HepG2 (cell line): ENCODE data around the gene KLF6. TPM values are rescaled to one million over a fixed set of nuclear protein-coding genes. Genes with fewer than 3 reads are reported as not detected.

Source experiments
- ARID4A ChIP-seq: sonication (generic); formaldehyde crosslinking; IDR thresholded peaks from 2 replicates; pipeline ENCODE4 v1.5.0; 2020; ENCODE audit warnings: mild to moderate bottlenecking, missing genetic modification reagents, borderline replicate concordance
- ATF3 ChIP-seq: sonication (generic); formaldehyde crosslinking; IDR thresholded peaks from 2 replicates; pipeline ENCODE4 v1.4.0; 2020; ENCODE audit warnings: missing genetic modification reagents
- BRCA1 ChIP-seq: sonication (generic); formaldehyde crosslinking; IDR thresholded peaks from 2 replicates; pipeline ENCODE4 v1.4.0; 2020; ENCODE audit warnings: missing genetic modification reagents
- FOXP1 ChIP-seq, 2 experiments: fragments of 450-650 bp in 1 of 2; IDR thresholded peaks; 2 replicates each; pipeline ENCODE4 v1.6.1; 2017 to 2018; ENCODE audit warnings: antibody characterized with exemption in 1 of 2
- GLI4 ChIP-seq: sonication (generic); formaldehyde crosslinking; IDR thresholded peaks from 2 replicates; pipeline ENCODE4 v1.5.1; 2020; ENCODE audit warnings: missing genetic modification reagents, mild to moderate bottlenecking, moderate library complexity, borderline replicate concordance
- MAF1 ChIP-seq: sonication (generic); formaldehyde crosslinking; IDR thresholded peaks from 2 replicates; pipeline ENCODE4 v1.5.0; 2020; ENCODE audit warnings: missing genetic modification reagents, borderline replicate concordance
- MEIS2 ChIP-seq: sonication (generic); formaldehyde crosslinking; IDR thresholded peaks from 2 replicates; pipeline ENCODE4 v1.9.0; 2021; ENCODE audit warnings: mild to moderate bottlenecking, missing genetic modification reagents
- MTF1 ChIP-seq: sonication (generic); formaldehyde crosslinking; IDR thresholded peaks from 2 replicates; pipeline ENCODE4 v1.5.0; 2020; ENCODE audit warnings: missing genetic modification reagents
- NFKB2 ChIP-seq: sonication (generic); formaldehyde crosslinking; IDR thresholded peaks from 2 replicates; pipeline ENCODE4 v1.4.0; 2020; ENCODE audit warnings: missing genetic modification reagents, borderline replicate concordance
- POLR2G ChIP-seq: fragments of 200-400 bp; formaldehyde crosslinking; IDR thresholded peaks from 2 replicates; pipeline ENCODE4 v1.6.1; 2018; ENCODE audit warnings: mild to moderate bottlenecking, low read depth, low read length, moderate library complexity
- RARA ChIP-seq: IDR thresholded peaks from 2 replicates; pipeline ENCODE4 v1.6.1; 2016; ENCODE audit warnings: missing genetic modification reagents, missing compliant biosample characterization
- RARG ChIP-seq: sonication (generic); formaldehyde crosslinking; IDR thresholded peaks from 2 replicates; pipeline ENCODE4 v1.4.0; 2020; ENCODE audit warnings: low read depth, mild to moderate bottlenecking, missing genetic modification reagents
- SP2 ChIP-seq: sonication (generic); formaldehyde crosslinking; IDR thresholded peaks from 2 replicates; pipeline ENCODE4 v1.5.1; 2020; ENCODE audit warnings: mild to moderate bottlenecking, missing genetic modification reagents
- TSC22D2 ChIP-seq: sonication (generic); formaldehyde crosslinking; IDR thresholded peaks from 2 replicates; pipeline ENCODE4 v1.5.1; 2020; ENCODE audit warnings: missing genetic modification reagents, mild to moderate bottlenecking, borderline replicate concordance
- YEATS2 ChIP-seq: sonication (generic); formaldehyde crosslinking; IDR thresholded peaks from 2 replicates; pipeline ENCODE4 v1.4.0; 2020; ENCODE audit warnings: missing genetic modification reagents, borderline replicate concordance
- ZNF317 ChIP-seq: sonication (generic); formaldehyde crosslinking; IDR thresholded peaks from 2 replicates; pipeline ENCODE4 v1.5.0; 2020; ENCODE audit warnings: mild to moderate bottlenecking, missing genetic modification reagents
- ZNF430 ChIP-seq: sonication (generic); formaldehyde crosslinking; IDR thresholded peaks from 2 replicates; pipeline ENCODE4 v1.9.0; 2021; ENCODE audit warnings: mild to moderate bottlenecking, missing genetic modification reagents
- ZNF563 ChIP-seq: sonication (generic); formaldehyde crosslinking; IDR thresholded peaks from 2 replicates; pipeline ENCODE4 v1.8.0; 2022; ENCODE audit warnings: mild to moderate bottlenecking, moderate library complexity, missing genetic modification reagents
- ZNF607 ChIP-seq: sonication (generic); formaldehyde crosslinking; IDR thresholded peaks from 2 replicates; pipeline ENCODE4 v1.5.1; 2020; ENCODE audit warnings: missing genetic modification reagents, mild to moderate bottlenecking, borderline replicate concordance
- polyA plus RNA-seq, 8 experiments: library from polyadenylated mRNA; depleted of rRNA in 3 of 8; stranded (reverse) in 7 of 8; unstranded in 1 of 8; fragments of >200 nt; fragmentation: Illumina TruSeq in 4 of 8; extraction: Trizol in 4 of 8; gene quantifications; 2 replicates each; pipeline versions ENCODE4 v1.2.1 to v1.2.3, GENCODE V29; 2011 to 2016; ENCODE audit warnings: low read depth in 4 of 8, missing spikeins in 1 of 8, mixed read lengths in 1 of 8; ENCODE audit not compliant: insufficient read depth in 1 of 8
- total RNA-seq, 5 experiments: library from RNA; depleted of rRNA; stranded (reverse); fragments of >200 nt; fragmentation: Illumina TruSeq; extraction: Trizol; gene quantifications; 2 replicates each; pipeline ENCODE4 v1.2.3, GENCODE V29; 2016; ENCODE audit warnings: low read depth in 1 of 5
- TF ChIP-seq, protein P1 (sequence below): sonication (generic); formaldehyde crosslinking; IDR thresholded peaks from 2 replicates; pipeline ENCODE4 v1.5.0; 2020; ENCODE audit warnings: missing genetic modification reagents
- TF ChIP-seq, protein P2 (sequence below): sonication (generic); formaldehyde crosslinking; IDR thresholded peaks from 2 replicates; pipeline ENCODE4 v1.9.0; 2021; ENCODE audit warnings: missing genetic modification reagents, borderline replicate concordance
- TF ChIP-seq, protein P3 (sequence below): sonication (generic); formaldehyde crosslinking; IDR thresholded peaks from 2 replicates; pipeline ENCODE4 v1.5.0; 2020; ENCODE audit warnings: missing genetic modification reagents

The KLF6 gene
- total and polyA plus RNA-seq, 2 of the 13 experiments (the other 11 are each of a cell fraction or from before 2014, with no cell fraction given), result 27.0 to 71.9 TPM

DNA sequence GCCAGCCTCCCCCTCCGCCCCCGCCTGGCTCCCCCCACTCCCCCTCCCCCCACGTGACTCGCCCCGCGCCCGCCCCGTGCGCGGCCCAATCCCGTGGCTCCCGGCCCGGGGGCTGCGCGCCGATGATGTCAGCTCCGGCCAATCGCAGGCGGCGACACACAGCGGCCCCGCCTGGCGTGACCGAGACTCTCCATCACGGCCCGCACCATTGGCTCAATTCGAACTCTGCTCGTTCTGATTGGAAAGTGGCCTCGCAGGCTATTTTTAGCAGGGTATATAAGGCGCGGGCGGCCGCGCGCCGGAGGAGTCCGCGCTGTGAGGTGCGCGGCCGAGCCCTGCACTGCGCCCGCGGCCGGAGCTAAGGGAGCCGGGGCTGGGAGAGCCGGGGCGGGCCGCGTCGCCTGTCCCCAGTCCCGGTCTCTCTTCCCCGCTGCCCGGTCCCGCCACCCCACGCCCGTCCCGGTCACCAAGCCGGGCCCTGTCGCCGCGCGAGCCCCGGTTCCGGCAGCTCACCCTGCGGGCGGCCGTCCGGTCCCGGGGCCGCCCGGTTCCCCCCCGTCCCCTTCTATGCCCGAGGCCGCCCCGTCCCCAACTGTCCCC lies 342 bp upstream of the KLF6 start (continued):
- TF ChIP-seq FOXP1 (IDR thresholded peaks at IDR 0.05) (no peak), FOXP1 (CRISPR knock-in tag; IDR thresholded peaks at IDR 0.05) (no peak), POLR2G (peak; percentile 96), ZNF607 (0 out of 2 replicates have a peak, but pooled peaks have one; percentile 11), ZNF563 (peak; percentile 42; the same call in 1 of the 2 replicates), NFKB2 (peak; percentile 78; the same call in 1 of the 2 replicates), BRCA1 (CRISPR knock-in tag) (0 out of 2 replicates have a peak, but pooled peaks have one; percentile 60), ATF3 (CRISPR knock-in tag) (no peak), RARG (CRISPR knock-in tag) (no peak), MAF1 (CRISPR knock-in tag) (peak; percentile 47; the same call in 1 of the 2 replicates), MEIS2 (peak; percentile 80), ZNF430 (CRISPR knock-in tag) (peak; percentile 39; the same call in 1 of the 2 replicates), MTF1 (CRISPR knock-in tag) (0 out of 2 replicates have a peak, but pooled peaks have one; percentile 19), TSC22D2 (no peak), ZNF317 (CRISPR knock-in tag) (0 out of 2 replicates have a peak, but pooled peaks have one; percentile 6), RARA (0 out of 2 replicates have a peak, but pooled peaks have one; percentile 7), GLI4 (no peak), YEATS2 (CRISPR knock-in tag) (no peak), ARID4A (CRISPR knock-in tag) (no peak; the same call in 1 of the 2 replicates), SP2 (CRISPR knock-in tag) (peak; percentile 81)
- TF ChIP-seq, protein P1, sequence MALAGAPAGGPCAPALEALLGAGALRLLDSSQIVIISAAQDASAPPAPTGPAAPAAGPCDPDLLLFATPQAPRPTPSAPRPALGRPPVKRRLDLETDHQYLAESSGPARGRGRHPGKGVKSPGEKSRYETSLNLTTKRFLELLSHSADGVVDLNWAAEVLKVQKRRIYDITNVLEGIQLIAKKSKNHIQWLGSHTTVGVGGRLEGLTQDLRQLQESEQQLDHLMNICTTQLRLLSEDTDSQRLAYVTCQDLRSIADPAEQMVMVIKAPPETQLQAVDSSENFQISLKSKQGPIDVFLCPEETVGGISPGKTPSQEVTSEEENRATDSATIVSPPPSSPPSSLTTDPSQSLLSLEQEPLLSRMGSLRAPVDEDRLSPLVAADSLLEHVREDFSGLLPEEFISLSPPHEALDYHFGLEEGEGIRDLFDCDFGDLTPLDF, result peak; percentile 82
- TF ChIP-seq, protein P2, sequence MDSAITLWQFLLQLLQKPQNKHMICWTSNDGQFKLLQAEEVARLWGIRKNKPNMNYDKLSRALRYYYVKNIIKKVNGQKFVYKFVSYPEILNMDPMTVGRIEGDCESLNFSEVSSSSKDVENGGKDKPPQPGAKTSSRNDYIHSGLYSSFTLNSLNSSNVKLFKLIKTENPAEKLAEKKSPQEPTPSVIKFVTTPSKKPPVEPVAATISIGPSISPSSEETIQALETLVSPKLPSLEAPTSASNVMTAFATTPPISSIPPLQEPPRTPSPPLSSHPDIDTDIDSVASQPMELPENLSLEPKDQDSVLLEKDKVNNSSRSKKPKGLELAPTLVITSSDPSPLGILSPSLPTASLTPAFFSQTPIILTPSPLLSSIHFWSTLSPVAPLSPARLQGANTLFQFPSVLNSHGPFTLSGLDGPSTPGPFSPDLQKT, result peak; percentile 35; the same call in 1 of the 2 replicates
- TF ChIP-seq, protein P3, sequence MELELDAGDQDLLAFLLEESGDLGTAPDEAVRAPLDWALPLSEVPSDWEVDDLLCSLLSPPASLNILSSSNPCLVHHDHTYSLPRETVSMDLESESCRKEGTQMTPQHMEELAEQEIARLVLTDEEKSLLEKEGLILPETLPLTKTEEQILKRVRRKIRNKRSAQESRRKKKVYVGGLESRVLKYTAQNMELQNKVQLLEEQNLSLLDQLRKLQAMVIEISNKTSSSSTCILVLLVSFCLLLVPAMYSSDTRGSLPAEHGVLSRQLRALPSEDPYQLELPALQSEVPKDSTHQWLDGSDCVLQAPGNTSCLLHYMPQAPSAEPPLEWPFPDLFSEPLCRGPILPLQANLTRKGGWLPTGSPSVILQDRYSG (CRISPR knock-in tag), result 0 out of 2 replicates have a peak, but pooled peaks have one; percentile 35
